Ascending aorta (tissue), 2 donors: ENCODE measurements around the gene EHD4. TPM values are rescaled to one million over a fixed set of nuclear protein-coding genes. Genes with fewer than 3 reads are reported as not detected.

Experiments
- DNase-seq, 2 donors: peaks; one replicate each; pipeline ENCODE4 v3.0.0-alpha.2; 2019; ENCODE audit warnings: low spot score in 2 of 2
- H3K27ac ChIP-seq, 2 donors: fragments of 200-600 bp; sonication (generic); one replicate each; pipeline ENCODE4 v1.5.1; 2016 to 2017; ENCODE audit warnings: mild to moderate bottlenecking in 1 of 2
- H3K27me3 ChIP-seq: fragments of 200-600 bp; sonication (generic); one replicate; pipeline ENCODE4 v1.5.1; 2017
- H3K36me3 ChIP-seq, 2 donors: fragments of 200-600 bp; sonication (generic); one replicate each; pipeline ENCODE4 v1.5.1; 2016
- H3K4me1 ChIP-seq, 2 donors: fragments of 200-600 bp; sonication (generic); one replicate each; pipeline ENCODE4 v1.5.1; 2016 to 2017; ENCODE audit warnings: mild to moderate bottlenecking in 1 of 2
- H3K4me3 ChIP-seq, 2 donors: fragments of 200-600 bp; sonication (generic); one replicate each; pipeline ENCODE4 v1.5.1; 2016 to 2017; ENCODE audit warnings: mild to moderate bottlenecking in 1 of 2
- H3K9me3 ChIP-seq, 2 donors: fragments of 200-600 bp; sonication (generic); one replicate each; pipeline ENCODE4 v1.5.1; 2016
- intact Hi-C: fragments of 100-400 bp; cut with DNase I; formaldehyde crosslinking; loops from one replicate; pipeline ENCODE4 v1.15.1; 2023
- total RNA-seq: library from RNA; depleted of rRNA; stranded (reverse); fragments of >200 nt; gene quantifications from one replicate; pipeline ENCODE4 v1.1.0, GENCODE V29; 2016
- TF ChIP-seq, protein P1 (sequence below), 3 experiments: fragments of 200-600 bp in 2 of 3; fragments of 450-650 bp in 1 of 3; sonication (generic) in 2 of 3; IDR thresholded peaks; one replicate each; pipeline ENCODE4 v1.5.1; 2016 to 2019; ENCODE audit warnings: antibody characterized with exemption in 3 of 3, mild to moderate bottlenecking in 1 of 3, moderate library complexity in 1 of 3

The EHD4 gene
- total RNA-seq, 1 donor from 2014 or later: 70.4 TPM

DNA sequence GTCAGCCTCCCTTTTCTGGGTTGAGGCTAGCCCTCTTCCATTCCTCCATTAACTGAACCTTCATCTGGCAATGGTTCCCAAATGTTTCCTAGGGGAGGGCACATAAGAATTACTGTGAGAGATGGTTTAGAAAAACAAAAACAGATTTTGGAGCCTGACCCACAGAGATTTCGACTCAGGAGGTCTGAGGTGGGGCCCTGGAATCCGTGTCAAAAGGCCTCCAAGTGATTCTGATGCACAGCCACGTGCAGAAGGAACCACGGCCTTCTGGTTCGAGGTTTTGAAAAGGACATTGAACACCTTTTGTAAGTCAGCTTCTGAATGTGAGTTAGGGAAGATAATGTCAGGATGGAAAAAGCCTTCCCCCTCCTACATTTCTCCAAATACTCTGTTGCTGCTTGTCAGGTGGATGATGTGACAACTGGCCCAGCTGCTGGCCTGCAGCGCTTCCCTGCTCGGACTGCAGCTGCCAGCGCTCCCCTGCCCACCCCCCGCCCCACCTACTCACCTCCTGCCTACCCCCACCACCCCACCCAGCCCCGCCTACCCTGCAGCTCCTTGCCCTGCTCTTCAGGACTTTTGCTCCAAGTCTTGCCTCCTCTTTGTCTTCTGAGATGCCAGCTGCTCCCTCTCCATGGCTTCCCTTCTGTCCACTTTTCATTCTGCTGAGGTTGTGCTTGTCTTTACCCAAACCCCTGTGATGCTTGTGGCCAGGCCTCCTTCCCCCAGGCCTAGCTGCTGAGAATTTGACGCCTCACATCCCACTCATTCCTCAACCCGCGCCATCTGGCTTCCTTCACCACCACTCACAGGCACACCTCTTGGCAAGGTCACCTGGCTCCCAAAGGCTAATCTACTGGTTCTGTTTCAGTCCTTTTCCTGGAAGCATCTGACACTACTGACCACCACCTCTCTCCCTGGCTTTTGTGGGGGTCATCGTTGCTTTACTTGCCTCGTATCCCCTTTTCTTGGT, 6.6 kb downstream of the EHD4 start:
- Histone ChIP-seq H3K4me3 (no peak overlapping the region), H3K27me3 (no peaks in the 10 kb centered on the region), H3K4me1 (peaks cover 9 to 49% of the 10 kb centered on the region in 2 donors), H3K27ac (peak overlapping the region; percentile 98), H3K9me3 (no peaks in the 10 kb centered on the region), H3K36me3 (no peaks in the 10 kb centered on the region)
- intact Hi-C loops: loop anchor here (10.0 kb wide), 1 partner anchor 1549 kb away; the partner anchor contains the start of gene MAP1A
- peak in 1 of 2 donors; percentile 63 for DNase-seq
- TF ChIP-seq, protein P1, sequence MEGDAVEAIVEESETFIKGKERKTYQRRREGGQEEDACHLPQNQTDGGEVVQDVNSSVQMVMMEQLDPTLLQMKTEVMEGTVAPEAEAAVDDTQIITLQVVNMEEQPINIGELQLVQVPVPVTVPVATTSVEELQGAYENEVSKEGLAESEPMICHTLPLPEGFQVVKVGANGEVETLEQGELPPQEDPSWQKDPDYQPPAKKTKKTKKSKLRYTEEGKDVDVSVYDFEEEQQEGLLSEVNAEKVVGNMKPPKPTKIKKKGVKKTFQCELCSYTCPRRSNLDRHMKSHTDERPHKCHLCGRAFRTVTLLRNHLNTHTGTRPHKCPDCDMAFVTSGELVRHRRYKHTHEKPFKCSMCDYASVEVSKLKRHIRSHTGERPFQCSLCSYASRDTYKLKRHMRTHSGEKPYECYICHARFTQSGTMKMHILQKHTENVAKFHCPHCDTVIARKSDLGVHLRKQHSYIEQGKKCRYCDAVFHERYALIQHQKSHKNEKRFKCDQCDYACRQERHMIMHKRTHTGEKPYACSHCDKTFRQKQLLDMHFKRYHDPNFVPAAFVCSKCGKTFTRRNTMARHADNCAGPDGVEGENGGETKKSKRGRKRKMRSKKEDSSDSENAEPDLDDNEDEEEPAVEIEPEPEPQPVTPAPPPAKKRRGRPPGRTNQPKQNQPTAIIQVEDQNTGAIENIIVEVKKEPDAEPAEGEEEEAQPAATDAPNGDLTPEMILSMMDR (IDR thresholded peaks at IDR 0.05): no peak

DNA sequence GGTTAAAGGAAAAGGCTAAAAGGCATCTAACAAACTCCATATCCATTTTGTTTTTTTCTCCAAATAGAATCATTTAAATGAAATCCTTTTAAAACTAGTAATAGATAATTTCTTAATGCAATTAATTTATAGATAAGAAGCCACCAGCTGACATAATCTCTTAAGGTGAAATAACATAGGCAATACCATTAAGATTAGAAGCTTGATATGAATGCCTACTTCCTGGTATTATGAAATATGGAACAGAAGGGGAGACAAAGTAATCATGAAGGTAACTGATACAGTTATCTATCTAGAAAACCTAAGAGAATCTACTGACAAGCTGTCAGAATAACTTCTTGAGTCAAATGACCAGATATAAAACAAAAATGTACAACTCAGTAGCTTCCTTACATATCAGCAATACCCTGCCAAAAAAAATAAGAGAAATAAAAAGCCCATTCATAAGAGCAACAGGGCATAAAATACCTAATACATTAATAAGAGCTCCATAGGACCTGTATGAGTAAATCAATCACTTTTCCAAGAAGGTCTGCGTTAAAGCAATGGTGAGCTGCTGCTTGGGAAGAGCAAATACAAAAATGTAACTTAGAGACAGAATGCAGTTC, 10.7 kb downstream of the EHD4 start:
- H3K4me1 ChIP-seq: peaks cover 5 to 50% of the 10 kb centered on the region in 2 donors
- no peak for DNase-seq
- intact Hi-C loops: loop anchor here (10.0 kb wide), 1 partner anchor 1553 kb away; the partner anchor contains the start of gene MAP1A

DNA sequence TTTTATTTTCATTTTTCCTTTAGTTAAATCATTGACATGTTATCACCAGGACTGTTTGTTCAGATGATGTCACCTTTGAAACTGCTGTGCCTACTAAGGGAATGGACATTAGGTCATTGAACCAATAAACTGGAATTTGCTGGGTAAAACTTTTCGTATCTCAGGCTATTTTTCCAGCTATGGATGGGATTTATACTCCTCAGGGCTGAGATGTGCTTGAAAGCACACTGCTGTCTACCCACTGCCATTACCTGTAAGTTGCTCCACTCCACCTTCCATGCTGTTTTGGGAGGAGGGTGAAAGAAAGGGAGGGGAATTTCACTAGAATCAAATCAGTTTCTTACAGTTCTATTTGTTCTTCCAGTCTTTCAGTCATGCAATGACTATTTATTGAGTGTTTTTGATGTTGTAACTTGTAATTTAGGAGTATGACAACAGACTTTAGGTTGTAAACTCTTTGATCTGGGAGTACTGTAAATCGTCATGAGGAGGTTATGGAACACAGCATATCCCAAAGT, 11.3 kb downstream of the EHD4 start:
- Histone ChIP-seq H3K9me3 (no peaks in the 10 kb centered on the region), H3K27me3 (no peaks in the 10 kb centered on the region), H3K4me1 (peaks cover under 1 to 45% of the 10 kb centered on the region in 2 donors), H3K36me3 (no peaks in the 10 kb centered on the region), H3K4me3 (peak overlapping the region in 1 of 2 donors; percentile 39), H3K27ac (peak overlapping the region; percentile 55 to 80)
- DNase-seq: no peak
- intact Hi-C loops: loop anchor here (10.0 kb wide), 1 partner anchor 1554 kb away; the partner anchor contains the start of gene MAP1A
- TF ChIP-seq, protein P1 (IDR thresholded peaks at IDR 0.05): no peak

More for the DNA sequence above, 10.7 kb downstream of the EHD4 start:
- peak overlapping the region in 1 of 2 donors; percentile 39 for H3K4me3 ChIP-seq
- H3K27me3 ChIP-seq: no peaks in the 10 kb centered on the region
- peak overlapping the region; percentile 55 to 80 for H3K27ac ChIP-seq
- no peaks in the 10 kb centered on the region for H3K9me3 ChIP-seq
- no peaks in the 10 kb centered on the region for H3K36me3 ChIP-seq
- TF ChIP-seq, protein P1 (IDR thresholded peaks at IDR 0.05): no peak

DNA sequence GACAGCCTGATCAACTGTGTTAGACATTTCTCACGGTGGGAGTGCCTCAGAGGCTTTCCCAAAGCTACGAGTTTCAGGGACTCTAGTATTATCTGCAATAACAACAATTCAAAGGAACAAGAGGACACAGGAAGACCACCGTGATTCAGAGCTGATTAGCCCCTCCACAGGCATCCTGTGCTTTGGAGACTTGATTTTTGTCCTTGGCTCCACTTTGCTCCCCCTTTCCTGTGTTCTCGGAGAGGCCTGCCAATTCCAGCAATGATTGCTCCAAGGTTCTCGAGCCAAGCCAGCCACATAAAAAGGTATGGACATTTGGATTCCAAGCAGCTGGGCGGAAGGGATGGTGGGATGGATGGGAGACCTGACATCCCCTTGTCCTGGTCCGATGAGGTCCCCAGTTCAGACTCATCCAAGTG, 14.3 kb downstream of the EHD4 start:
- peak overlapping the region; percentile 49 to 59 for H3K27ac ChIP-seq
- peaks cover 7 to 45% of the 10 kb centered on the region in 2 donors for H3K4me1 ChIP-seq
- H3K9me3 ChIP-seq: no peaks in the 10 kb centered on the region

More for the DNA sequence above, 14.3 kb downstream of the EHD4 start:
- intact Hi-C loops: no loop called here
- DNase-seq: no peak
- Histone ChIP-seq H3K4me3 (no peak overlapping the region), H3K36me3 (peaks cover 7% of the 10 kb centered on the region in 2 donors), H3K27me3 (no peaks in the 10 kb centered on the region)
- TF ChIP-seq, protein P1 (IDR thresholded peaks at IDR 0.05): no peak
